CD4-positive, alpha-beta T cell treated with Interleukin-6 at 100 ng/mL for 8 hours (primary cell): Measurements from ENCODE around the gene RITA1.

ENCODE experiments used
- DNase-seq: peaks from one replicate; pipeline ENCODE4 v3.0.0-alpha.2; 2020; ENCODE audit warnings: mixed read lengths, low spot score

The RITA1 gene

DNA sequence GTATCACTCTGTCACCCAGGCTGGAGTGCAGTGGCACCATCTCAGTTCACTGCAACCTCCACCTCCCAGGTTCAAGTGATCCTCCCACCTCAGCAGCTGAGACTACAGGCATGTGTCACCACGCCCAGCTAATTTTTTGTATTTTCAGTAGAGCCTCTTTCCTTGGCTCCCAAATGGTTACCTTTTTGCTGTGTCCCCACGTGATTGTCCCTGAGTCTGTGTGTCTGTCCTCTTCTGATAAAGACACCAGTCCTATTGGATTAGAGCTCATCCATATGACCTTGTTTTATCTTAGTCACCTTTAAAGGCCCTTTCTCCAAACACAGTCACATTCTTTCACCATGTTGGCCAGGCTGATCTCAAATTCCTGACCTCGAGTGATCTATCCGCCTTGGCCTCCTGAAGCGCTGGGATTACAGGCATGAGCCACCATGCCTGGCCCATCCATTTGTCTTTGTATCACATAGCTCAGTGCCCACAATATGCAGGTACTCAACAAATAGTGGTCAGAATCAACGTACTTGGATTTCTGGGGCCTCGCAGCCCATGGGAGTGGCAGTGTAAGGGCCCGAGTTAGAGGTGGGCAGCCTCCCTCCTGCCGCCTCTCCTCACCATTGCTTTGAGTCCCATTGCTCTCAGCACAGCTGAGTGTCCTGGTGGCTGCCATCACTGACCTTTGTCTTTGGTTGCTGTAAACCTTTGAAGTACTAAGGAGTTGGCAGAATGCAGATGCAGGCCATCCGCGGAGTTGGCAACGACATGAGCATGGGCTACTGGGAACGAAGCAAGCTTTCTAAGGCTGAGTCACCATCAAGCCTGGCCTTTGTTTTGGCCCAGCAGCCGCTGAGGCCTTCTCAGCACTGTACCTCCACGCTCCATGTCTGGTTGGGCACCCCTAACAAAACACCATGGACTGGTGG lies 45.1 kb downstream of the RITA1 start:
- no peak for DNase-seq

DNA sequence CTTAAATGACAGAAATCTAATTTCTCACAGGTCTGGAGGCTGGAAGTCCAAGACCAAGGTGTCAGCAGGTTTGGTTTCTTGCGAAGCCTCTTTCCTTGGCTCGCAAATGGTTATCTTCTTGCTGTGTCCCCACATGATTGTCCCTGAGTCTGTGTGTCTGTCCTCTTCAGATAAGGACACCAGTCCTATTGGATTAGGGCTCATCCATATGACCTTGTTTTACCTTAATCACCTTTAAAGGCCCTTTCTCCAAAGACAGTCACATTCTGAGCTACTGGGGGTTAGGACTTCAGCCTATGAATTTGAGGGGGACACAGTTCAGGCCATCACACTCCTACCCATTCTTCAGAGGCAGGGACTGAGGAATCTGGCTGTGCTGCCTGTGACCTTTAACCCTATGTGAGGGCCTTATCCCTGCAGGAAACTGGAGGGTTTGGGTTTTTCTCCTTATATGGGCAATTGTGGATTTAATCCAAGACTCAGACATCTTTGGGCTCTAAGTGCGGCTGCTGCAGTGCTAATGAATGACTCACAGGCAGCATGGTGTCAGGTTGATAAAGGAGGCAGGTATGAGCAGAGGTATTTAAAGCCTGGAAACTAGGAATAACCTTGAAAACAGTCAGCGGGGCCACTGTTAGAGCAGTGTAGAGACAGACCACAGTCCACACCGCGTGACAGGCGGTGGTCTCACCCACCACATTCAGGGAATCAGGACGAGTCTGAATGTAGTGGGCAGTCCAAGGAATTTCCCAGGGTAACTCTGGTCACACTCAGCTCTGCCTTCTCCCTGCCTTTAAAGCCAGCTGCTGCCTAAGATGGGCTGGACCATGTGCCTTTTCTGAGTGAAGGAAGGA lies 45.9 kb downstream of the RITA1 start:
- DNase-seq, result no peak

DNA sequence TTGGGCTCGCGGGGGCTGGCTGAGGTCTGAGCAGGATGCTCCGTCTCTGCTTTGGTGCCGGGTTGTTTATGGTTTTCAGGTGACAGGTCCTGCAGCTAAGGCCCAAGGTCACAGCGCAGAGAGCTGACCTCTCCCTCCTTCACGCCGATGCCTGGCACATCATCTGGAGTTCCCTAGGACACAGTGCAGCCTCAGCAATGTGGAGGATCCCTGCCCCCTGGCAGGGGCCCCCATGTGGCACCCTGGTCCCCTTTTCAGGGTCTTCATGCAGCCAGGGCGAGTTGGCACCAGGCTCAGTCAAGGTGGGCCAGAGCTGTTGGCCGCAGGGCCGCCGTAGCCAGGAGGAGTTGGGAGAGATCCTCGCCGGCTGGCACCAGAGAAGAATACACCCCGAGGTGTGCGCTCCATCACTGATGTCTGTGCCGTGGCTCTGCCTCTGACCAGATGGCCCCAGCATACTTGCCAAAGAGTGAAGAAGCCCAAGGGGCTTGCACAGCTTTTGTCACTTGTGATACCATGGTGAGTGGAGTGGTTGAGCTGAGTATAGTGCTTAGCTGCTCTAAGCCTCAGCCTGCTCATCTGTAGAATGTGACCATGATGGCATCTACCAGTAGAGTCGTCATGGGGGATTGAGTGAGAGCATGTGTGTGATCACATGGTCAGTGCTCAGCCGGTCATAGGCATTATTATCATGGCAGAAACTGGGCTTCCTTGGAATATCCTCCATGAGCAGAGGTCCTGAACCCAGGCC lies 46.7 kb downstream of the RITA1 start:
- DNase-seq, result no peak

DNA sequence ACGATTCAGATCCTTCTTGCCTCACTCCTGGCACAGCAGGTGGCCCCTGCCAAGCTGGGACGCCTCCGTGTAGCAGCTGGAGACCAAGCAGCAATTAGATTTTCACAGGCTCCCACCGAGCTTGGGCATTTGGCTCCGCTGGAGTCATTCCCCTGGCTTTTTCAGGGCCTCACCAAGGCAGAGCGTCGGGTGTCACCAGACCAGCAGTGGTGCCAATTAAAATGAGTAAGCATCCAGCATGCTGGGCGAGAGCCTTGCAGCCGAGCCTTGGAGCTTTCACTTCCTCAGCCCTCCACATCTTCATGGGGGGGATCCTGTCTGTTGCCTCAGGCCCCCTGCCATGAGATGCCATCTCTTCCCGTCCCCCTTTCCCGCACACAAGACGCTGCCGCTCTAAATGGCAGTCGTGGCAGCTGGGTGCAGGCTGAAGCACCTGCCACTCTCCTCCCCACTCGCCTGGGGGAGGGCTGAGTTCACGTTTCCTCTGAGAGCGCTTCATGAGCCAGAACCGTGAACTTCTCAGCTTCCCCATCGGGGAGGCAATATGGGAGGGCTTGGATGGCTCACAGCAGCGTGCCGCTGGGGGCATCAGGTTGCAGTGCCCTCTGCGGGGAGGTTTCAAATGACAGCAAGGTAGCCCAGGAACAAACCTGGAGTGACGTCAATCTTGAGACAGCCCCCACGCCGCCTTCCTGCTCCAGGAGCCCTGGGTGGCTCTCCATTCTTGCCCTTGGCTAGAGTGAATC lies 47.5 kb downstream of the RITA1 start:
- peak; percentile 68 for DNase-seq

DNA sequence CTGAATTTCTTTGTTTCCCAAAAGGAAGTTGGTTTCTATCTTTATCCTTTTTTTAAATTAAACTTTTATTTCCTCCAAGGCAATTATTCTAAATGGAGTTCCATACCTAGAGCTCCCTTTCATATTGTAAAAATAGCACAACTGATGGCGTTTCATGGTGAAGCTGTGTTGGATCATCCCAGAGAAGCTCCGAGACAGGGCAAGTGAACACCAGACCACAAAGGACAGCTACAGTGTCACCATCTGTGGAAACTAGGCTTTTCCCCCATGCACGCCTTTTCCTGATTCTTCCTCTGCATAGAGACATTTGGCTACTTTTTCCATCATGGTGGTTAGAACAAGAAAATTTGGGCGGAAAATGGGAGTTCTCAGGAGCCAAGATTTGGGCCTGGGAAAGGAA lies 48.4 kb downstream of the RITA1 start:
- DNase-seq, result no peak

DNA sequence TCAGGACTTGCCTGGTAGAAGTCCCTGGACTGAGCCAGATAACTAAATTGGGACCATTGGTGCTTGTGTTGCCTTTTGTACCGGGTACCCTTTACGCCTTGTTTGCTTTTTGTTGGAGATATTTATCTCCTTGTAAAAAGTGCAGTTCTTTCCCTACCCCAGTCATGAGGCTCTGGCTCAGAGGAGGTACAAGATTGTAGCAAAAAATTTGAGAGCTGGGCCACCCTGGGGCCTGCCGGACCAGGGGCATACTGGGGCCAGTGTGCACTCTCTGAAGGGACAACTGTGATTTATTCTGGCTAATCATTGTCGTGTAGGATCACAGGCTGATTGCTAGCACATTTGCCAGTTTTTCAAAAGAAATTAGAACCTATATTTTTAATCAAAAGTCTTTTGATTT lies 49.0 kb downstream of the RITA1 start:
- DNase-seq, result no peak

DNA sequence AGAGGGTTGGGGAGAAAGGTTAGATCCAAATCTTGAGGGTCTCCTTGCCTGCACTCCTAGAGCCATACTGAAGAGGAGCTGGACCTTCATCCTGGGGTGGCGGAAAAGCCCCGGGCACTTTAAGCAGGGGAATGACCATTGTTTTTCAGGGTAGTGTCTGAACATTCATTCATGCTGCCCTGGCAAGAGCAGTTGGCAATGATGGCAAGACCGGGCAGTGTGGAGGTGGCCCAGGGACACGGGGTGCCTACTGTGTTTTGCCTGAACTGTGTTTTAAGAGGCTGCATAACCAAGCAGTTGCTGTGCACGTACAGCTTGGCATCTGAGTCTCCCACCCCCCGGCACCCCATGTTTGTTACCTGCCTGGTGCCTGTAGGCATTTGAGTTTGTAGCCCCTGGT lies 50.5 kb downstream of the RITA1 start:
- DNase-seq, result no peak

DNA sequence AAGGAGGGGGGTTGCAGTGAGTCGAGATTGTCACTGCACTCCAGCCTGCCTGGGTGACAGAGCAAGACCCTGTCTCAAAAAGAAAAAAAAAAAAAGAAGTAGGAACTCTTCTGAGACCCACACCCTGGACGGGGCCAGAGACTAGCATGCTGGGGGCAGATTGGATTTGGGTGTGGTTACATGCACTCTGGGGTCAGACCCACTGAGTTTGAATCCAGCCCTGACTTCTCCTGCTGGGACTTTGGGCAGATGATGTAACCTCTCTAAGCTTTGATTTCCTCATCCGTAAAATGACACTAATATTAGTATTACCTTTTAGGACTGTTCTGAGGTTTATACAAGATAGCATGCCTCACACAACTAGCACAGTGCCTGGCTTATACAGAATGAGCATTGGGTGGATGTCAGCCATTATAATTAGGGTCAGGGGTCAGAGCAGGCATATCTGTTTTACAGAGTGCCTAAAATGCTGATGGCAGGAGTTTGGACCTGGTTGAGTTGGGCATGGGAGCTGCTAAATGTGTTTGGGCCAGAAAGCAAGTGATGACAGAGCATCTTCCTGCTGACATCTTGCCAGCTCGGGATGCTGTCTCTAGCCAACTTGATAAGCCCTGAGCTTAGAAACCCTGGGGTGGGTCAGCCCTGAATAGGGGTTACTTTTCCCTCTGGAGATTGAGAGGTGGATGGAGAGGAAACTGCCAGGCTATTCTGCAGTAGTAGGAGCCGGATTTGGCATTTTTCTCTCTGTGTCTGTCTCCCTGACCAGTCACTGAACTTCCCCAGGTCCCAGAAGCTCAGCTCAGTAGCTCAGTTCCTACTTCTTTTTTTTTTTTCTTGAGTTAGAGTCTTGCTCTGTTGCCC lies 51.2 kb downstream of the RITA1 start:
- DNase-seq, result no peak

DNA sequence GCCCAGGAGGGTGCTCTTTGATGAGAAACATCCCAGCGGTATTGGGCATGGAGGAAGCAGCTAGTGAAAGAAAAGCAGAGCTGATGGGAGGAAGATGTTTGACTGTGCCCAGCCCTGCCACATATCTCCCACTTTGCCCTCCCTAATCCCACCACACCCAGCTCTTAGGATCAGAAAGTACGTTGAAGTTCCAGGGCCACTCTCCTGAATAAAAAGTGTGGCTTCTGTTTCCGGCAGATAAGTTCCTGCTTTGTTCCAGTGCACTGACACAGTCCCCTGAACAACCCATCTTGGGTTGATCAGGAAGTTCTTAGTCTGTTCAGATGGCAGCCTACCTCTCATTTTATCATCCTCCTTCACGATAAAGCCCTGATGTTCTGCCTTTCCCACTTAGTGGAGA lies 52.2 kb downstream of the RITA1 start:
- no peak for DNase-seq

DNA sequence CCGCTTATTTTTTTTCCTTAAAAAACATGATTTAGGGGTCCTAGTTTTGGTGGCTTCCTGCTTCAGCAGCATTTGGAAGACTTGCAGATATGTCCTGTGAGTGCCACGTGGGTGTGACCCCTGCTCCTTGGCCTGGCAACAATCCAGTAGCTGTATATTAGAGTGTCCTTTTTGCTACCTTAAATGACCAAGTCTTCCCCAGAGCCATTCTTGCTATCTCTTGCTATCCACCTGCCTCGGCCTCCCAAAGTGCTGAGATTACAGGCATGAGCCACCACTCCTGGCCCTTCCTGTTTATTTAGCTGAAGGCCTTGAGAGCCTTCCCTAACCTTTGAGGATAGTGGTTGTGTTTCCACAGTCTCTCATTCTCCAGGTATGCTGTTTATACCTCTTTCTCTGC lies 52.8 kb downstream of the RITA1 start:
- no peak for DNase-seq

DNA sequence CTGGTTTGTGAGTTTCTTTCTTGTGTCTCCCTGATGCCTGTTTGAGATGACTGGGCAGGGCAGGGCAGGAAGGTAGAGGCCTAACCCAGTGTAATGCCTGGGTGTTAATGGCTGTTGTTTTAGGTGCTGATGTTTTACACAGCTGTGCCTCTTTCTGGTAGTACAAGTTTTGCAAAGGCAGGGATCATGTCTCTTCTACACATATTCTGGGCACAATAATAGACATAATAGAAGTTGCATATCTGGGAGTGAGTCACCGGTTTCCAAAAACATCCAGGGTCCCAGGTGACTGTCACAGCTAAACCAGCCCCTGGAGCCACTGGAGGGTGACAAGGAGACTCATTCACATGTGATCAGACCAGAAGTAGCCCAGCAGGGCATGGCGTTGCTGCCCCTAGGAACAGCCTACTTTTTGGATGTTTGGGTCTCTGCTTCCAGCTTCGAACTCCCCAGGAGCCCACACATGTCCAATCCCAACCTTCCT lies 53.8 kb downstream of the RITA1 start:
- DNase-seq, result no peak

DNA sequence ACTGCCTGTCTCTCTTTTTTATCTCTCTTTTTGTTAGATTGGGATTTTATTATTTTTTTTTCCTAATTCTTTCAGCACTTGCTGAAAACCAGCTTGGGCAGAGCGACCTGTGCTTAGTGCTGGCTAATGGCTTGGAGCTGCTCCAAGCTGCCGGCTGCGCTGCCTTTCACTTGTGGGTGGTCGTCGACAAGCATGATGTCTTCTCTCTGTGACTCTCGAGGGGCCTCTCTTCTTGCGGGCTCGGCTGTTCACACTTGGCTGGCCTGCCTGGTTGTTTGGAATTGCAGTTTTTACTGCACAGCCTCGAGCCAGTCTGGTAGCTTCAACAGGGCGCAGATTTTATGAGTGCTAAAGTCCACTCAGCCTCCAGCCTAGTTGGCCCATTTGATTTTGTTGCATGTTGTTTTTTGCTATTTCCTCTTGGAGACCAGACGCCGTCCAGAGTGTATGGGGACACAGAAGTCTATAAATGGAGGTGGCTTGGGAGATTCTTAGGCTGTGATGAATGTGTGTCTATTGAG lies 54.4 kb downstream of the RITA1 start:
- DNase-seq, result no peak

DNA sequence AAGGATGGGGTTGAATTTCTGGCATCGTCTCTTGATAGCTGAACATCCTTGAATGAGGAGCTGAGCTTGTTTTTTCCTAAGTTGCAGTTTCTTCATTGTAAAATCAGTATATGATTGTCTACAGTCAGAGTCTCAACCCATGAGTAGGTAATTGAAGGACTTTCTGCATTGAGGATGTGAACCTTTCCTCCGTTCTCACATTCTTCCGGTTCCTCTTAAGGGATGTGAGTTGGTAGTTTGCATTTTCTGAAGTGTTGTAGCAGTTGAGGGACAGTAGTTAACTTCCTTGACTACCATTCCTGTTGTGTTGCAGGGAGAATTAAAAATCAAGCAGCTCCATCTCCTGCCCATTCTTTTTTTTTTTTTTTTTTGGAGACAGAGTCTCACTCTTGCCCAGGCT lies 54.9 kb downstream of the RITA1 start:
- no peak for DNase-seq

DNA sequence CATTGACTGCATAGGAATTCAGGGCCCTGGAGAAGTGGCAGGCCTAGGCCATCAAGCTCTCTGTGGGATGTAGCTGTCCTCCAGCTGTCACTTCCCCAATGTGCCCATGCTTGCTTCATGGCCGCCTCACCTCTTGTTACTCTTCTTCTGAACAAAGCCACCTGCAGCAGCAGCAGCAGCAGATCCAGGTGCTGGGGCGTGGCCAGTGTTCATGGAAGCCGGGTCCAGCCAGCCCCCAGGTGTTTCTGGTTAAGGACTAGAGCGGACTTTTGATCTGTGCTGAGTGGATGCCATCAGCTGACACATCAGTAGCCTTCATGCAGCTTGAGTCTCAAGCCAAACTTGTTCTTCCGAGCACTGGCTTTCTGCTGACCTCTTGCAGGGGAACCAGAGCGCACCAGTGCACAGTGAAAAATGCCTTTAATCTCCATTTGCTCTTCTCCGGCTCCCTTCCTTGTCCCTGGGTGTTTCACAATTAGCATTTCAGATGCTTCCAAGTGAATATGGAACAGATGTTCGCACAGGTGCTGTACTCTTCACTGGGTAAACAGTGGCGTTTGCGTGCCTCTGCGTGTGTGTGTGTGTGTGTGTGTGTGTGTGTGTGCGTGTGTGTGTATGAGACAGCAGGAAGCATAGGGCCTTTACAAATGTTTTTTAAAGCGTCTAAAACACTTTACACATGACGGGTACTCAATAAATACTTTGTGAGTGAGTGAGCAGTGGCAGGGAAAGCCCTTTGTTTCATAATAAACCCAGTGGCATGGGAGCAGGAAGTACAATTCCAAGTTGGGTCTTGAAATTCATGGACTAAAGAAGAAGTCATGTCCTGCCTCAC lies 55.9 kb downstream of the RITA1 start:
- DNase-seq, result no peak
